Vagina (tissue), 2 donors: ENCODE results near the gene C3orf20.

Experiments
- CTCF ChIP-seq, 3 experiments: fragments of 450-650 bp in 2 of 3; fragments of 200-600 bp in 1 of 3; sonication (generic) in 1 of 3; IDR thresholded peaks; one replicate each; pipeline ENCODE4 v1.5.1; 2017 to 2019; ENCODE audit warnings: antibody characterized with exemption in 3 of 3, mild to moderate bottlenecking in 2 of 3, moderate library complexity in 2 of 3
- POLR2AphosphoS5 ChIP-seq, 2 donors: sonication (generic); formaldehyde crosslinking; IDR thresholded peaks; one replicate each; pipeline ENCODE4 v1.9.0; 2017; ENCODE audit warnings: antibody characterized with exemption in 2 of 2, mild to moderate bottlenecking in 2 of 2, low read depth in 1 of 2; ENCODE audit not compliant: insufficient read depth in 1 of 2

- TF ChIP-seq POLR2AphosphoS5 (IDR thresholded peaks at IDR 0.05; ENCODE audit: insufficient read depth in 1 of 2, low read depth in 1 of 2), result no peak
- TF ChIP-seq CTCF (IDR thresholded peaks at IDR 0.05), result no peak
These were observed 83.4 kb downstream of the C3orf20 start for GRCh38 chr3:14758297-14758696.
